K562 (cell line): ENCODE measurements around the gene ZNF787. TPM values are rescaled to one million over a fixed set of nuclear protein-coding genes. Genes with fewer than 3 reads are reported as not detected.

Experiments used
- BCOR ChIP-seq: fragments of 450-650 bp; IDR thresholded peaks from 2 replicates; pipeline ENCODE4 v1.6.1; 2016
- BHLHE40 ChIP-seq: IDR thresholded peaks from 2 replicates; pipeline ENCODE4 v1.6.1; 2011; ENCODE audit warnings: low read length, improper control_type of control experiment
- DACH1 ChIP-seq: fragments of 450-650 bp; IDR thresholded peaks from 2 replicates; pipeline ENCODE4 v1.6.1; 2018; ENCODE audit not compliant: partially characterized antibody
- DMBX1 ChIP-seq: fragments of 250-450 bp; sonication (Bioruptor Pico); IDR thresholded peaks from 2 replicates; pipeline ENCODE4 v1.8.0; 2022; ENCODE audit warnings: inconsistent platforms, mild to moderate bottlenecking, moderate library complexity, borderline replicate concordance
- DPF2 ChIP-seq: fragments of 450-650 bp; IDR thresholded peaks from 2 replicates; pipeline ENCODE4 v1.6.1; 2016
- EP300 ChIP-seq: IDR thresholded peaks from 2 replicates; pipeline ENCODE4 v1.6.1; 2012; ENCODE audit warnings: low read length, improper control_type of control experiment
- ETV5 ChIP-seq: sonication (generic); formaldehyde crosslinking; IDR thresholded peaks from 2 replicates; pipeline ENCODE4 v1.4.0; 2020; ENCODE audit warnings: low read depth, mild to moderate bottlenecking, missing genetic modification reagents
- FOXK2 ChIP-seq, 2 experiments: fragments of 450-650 bp; IDR thresholded peaks in 1 of 2; conservative IDR thresholded peaks in 1 of 2; 2 replicates each; pipeline ENCODE4 v1.6.1; 2016; ENCODE audit warnings: low read depth in 2 of 2, mild to moderate bottlenecking in 1 of 2
- HDAC1 ChIP-seq, 2 experiments: fragments of 450-650 bp; IDR thresholded peaks; 2 replicates each; pipeline ENCODE4 v1.6.1; 2016 to 2017; ENCODE audit warnings: inconsistent platforms in 1 of 2, mild to moderate bottlenecking in 1 of 2, moderate library complexity in 1 of 2
- HDAC2 ChIP-seq: fragments of 450-650 bp; IDR thresholded peaks from 2 replicates; pipeline ENCODE4 v1.6.1; 2016; ENCODE audit warnings: mild to moderate bottlenecking
- KLF16 ChIP-seq: IDR thresholded peaks from 2 replicates; pipeline ENCODE4 v1.6.1; 2016; ENCODE audit warnings: antibody characterized with exemption
- MTA1 ChIP-seq: fragments of 450-650 bp; IDR thresholded peaks from 2 replicates; pipeline ENCODE4 v1.6.1; 2017; ENCODE audit warnings: borderline replicate concordance
- MXI1 ChIP-seq: IDR thresholded peaks from 2 replicates; pipeline ENCODE4 v1.6.1; 2011; ENCODE audit warnings: low read depth, mild to moderate bottlenecking, improper control_type of control experiment, low read length
- MYNN ChIP-seq, 2 experiments: sonication (generic); formaldehyde crosslinking in 1 of 2; IDR thresholded peaks; 2 replicates each; pipeline versions ENCODE4 v1.5.0 to v1.6.1; 2016 to 2020; ENCODE audit warnings: antibody characterized with exemption in 1 of 2, missing genetic modification reagents in 1 of 2
- SAP30 ChIP-seq: fragments of 200-600 bp; sonication (generic); IDR thresholded peaks from 2 replicates; pipeline ENCODE4 v1.6.1; 2012; ENCODE audit warnings: borderline replicate concordance, low read depth, mild to moderate bottlenecking, moderate library complexity, low read length, control low read depth, inconsistent platforms; ENCODE audit not compliant: insufficient read depth, poor library complexity, severe bottlenecking
- SMARCC2 ChIP-seq: fragments of 450-650 bp; IDR thresholded peaks from 2 replicates; pipeline ENCODE4 v1.6.1; 2017; ENCODE audit warnings: antibody characterized with exemption, moderate library complexity, mild to moderate bottlenecking, low read depth
- SOX6 ChIP-seq: fragments of 450-650 bp; IDR thresholded peaks from 2 replicates; pipeline ENCODE4 v1.6.1; 2014; ENCODE audit warnings: mild to moderate bottlenecking
- STAT5A ChIP-seq: IDR thresholded peaks from 2 replicates; pipeline ENCODE4 v1.6.1; 2012; ENCODE audit warnings: low read length, inconsistent platforms, borderline replicate concordance
- TBL1XR1 ChIP-seq, 2 experiments: IDR thresholded peaks; 2 replicates each; pipeline ENCODE4 v1.6.1; 2012; ENCODE audit warnings: improper control_type of control experiment in 2 of 2, low read length in 2 of 2, mild to moderate bottlenecking in 1 of 2
- TRIM24 ChIP-seq, 2 experiments: fragments of 450-650 bp; IDR thresholded peaks; 2 replicates each; pipeline ENCODE4 v1.6.1; 2016
- U2AF2 ChIP-seq: fragments of 200-400 bp; formaldehyde crosslinking; optimal IDR thresholded peaks from 2 replicates; pipeline ENCODE3; 2017; ENCODE audit warnings: low read depth, mild to moderate bottlenecking, low read length
- ZMIZ1 ChIP-seq, 2 experiments: fragments of 150-350 bp in 1 of 2; IDR thresholded peaks; 2 replicates each; pipeline ENCODE4 v1.6.1; 2012 to 2016; ENCODE audit warnings: low read depth in 2 of 2, low read length in 2 of 2, mild to moderate bottlenecking in 1 of 2, moderate library complexity in 1 of 2
- polyA plus RNA-seq, 8 experiments: library from polyadenylated mRNA; depleted of rRNA in 4 of 8; stranded (reverse) in 5 of 8; unstranded in 3 of 8; fragments of >200 nt; fragmentation: Nextera tagmentation in 2 of 8; fragmentation: Illumina TruSeq in 1 of 8; extraction: Ambion mirVana in 2 of 8; extraction: Trizol in 1 of 8; gene quantifications; 2 replicates each; pipeline versions ENCODE4 v1.2.1 to v1.2.3, GENCODE V29; 2011 to 2014; ENCODE audit warnings: inconsistent platforms in 1 of 8, missing spikeins in 1 of 8
- total RNA-seq, 7 experiments: library from RNA; depleted of rRNA in 6 of 7; stranded (reverse); fragments of >200 nt in 6 of 7; fragmentation: Illumina TruSeq in 2 of 7; extraction: Trizol in 2 of 7; gene quantifications; 2 replicates each; pipeline versions ENCODE4 v1.2.1 to v1.2.3, GENCODE V29; 2011 to 2021; ENCODE audit warnings: low replicate concordance in 1 of 7
- TF ChIP-seq, protein P1 (sequence below): fragments of 150-350 bp; conservative IDR thresholded peaks from 2 replicates; pipeline ENCODE4 v1.6.1; 2014; ENCODE audit warnings: low read length

Gene ZNF787
- total and polyA plus RNA-seq, 9 of the 15 experiments (the other 6 are each of a cell fraction or from before 2014, with no cell fraction given): 0.45 to 77.6 (median 7.3) TPM

- TF ChIP-seq MTA1 (peak; percentile 50; the same call in 1 of the 2 replicates), SOX6 (peak; percentile 87), STAT5A (peak; percentile 66), ZMIZ1 (IDR thresholded peaks at IDR 0.05; ENCODE audit: low read depth in 2 of 2, low read length in 2 of 2) (peak in 1 of 2 experiments; percentile 31; a peak in 1 of 4 replicates), TBL1XR1 (IDR thresholded peaks at IDR 0.05; ENCODE audit: low read length in 2 of 2) (0 out of 4 replicates have a peak, but pooled peaks of 1 of the 2 experiments have one; percentile 37), TRIM24 (IDR thresholded peaks at IDR 0.05) (peak; percentile 53 to 56; a peak in 2 of 4 replicates), MXI1 (peak; percentile 22; the same call in 1 of the 2 replicates), DPF2 (peak; percentile 86), U2AF2 (no peak), BCOR (peak; percentile 80), EP300 (peak; percentile 78), ETV5 (peak; percentile 55; the same call in 1 of the 2 replicates), KLF16 (peak; percentile 85), DMBX1 (CRISPR knock-in tag) (0 out of 2 replicates have a peak, but pooled peaks have one; percentile 57), BHLHE40 (peak; percentile 98), DACH1 (peak; percentile 83), SAP30 (peak; percentile 47), SMARCC2 (peak; percentile 47; the same call in 1 of the 2 replicates), HDAC1 (IDR thresholded peaks at IDR 0.05) (peak in 1 of 2 experiments; percentile 80; a peak in 2 of 4 replicates), MYNN (IDR thresholded peaks at IDR 0.05) (peak; percentile 76; the same call in 1 of the 2 replicates), MYNN (CRISPR knock-in tag; IDR thresholded peaks at IDR 0.05) (no peak), HDAC2 (peak; percentile 81), FOXK2 (conservative IDR thresholded peaks at IDR 0.05 in 1 of 2, IDR thresholded peaks at IDR 0.05 in 1 of 2; ENCODE audit: low read depth in 2 of 2) (0 out of 4 replicates have a peak, but pooled peaks of 1 of the 2 experiments have one; percentile 25)
- TF ChIP-seq, protein P1, sequence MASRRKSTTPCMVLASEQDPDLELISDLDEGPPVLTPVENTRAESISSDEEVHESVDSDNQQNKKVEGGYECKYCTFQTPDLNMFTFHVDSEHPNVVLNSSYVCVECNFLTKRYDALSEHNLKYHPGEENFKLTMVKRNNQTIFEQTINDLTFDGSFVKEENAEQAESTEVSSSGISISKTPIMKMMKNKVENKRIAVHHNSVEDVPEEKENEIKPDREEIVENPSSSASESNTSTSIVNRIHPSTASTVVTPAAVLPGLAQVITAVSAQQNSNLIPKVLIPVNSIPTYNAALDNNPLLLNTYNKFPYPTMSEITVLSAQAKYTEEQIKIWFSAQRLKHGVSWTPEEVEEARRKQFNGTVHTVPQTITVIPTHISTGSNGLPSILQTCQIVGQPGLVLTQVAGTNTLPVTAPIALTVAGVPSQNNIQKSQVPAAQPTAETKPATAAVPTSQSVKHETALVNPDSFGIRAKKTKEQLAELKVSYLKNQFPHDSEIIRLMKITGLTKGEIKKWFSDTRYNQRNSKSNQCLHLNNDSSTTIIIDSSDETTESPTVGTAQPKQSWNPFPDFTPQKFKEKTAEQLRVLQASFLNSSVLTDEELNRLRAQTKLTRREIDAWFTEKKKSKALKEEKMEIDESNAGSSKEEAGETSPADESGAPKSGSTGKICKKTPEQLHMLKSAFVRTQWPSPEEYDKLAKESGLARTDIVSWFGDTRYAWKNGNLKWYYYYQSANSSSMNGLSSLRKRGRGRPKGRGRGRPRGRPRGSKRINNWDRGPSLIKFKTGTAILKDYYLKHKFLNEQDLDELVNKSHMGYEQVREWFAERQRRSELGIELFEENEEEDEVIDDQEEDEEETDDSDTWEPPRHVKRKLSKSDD: no peak
Measured at GRCh38 chr19:56125806-56126590, 4.9 kb upstream of the ZNF787 start (continued).
